Keratinocyte (primary cell): ENCODE measurements around the gene CCL22. TPM values are rescaled to one million over a fixed set of nuclear protein-coding genes. Genes with fewer than 3 reads are reported as not detected.

Experiments used
- DNase-seq: peaks from one replicate; pipeline ENCODE4 v3.0.0-alpha.2; 2011; ENCODE audit warnings: low read depth, missing footprints, low spot score
- FAIRE-seq: peaks from 2 replicates; lab custom pipeline; 2011; peaks lifted over from hg19 to GRCh38; lab: Jason Lieb, UNC
- H2AFZ ChIP-seq: 2 replicates; pipeline ENCODE4 v1.6.0; 2012; ENCODE audit warnings: low read length, control low read depth, inconsistent platforms; ENCODE audit not compliant: control insufficient read depth
- H3K27ac ChIP-seq: 2 replicates; pipeline ENCODE4 v1.5.1; 2011; ENCODE audit warnings: low read length; ENCODE audit not compliant: control insufficient read depth, insufficient read depth
- H3K27me3 ChIP-seq: 3 replicates; pipeline ENCODE4 v1.6.0; 2011; ENCODE audit warnings: low read length; ENCODE audit not compliant: control insufficient read depth, insufficient read depth; ENCODE audit errors: extremely low read depth
- H3K36me3 ChIP-seq, 2 experiments: 2 replicates in 1 of 2; 3 replicates in 1 of 2; pipeline ENCODE4 v1.5.1; 2011; ENCODE audit warnings: low read length in 2 of 2, mild to moderate bottlenecking in 1 of 2; ENCODE audit not compliant: control insufficient read depth in 2 of 2, insufficient read depth in 2 of 2; ENCODE audit errors: extremely low read depth in 1 of 2
- H3K4me1 ChIP-seq: 3 replicates; pipeline ENCODE4 v1.5.1; 2011; ENCODE audit warnings: low read length; ENCODE audit not compliant: control insufficient read depth, insufficient read depth; ENCODE audit errors: extremely low read depth
- H3K4me2 ChIP-seq: 3 replicates; pipeline ENCODE4 v1.6.0; 2011; ENCODE audit warnings: low read depth, low read length; ENCODE audit not compliant: control insufficient read depth, insufficient read depth; ENCODE audit errors: extremely low read depth
- H3K4me3 ChIP-seq, 3 experiments: fragments of 200-600 bp in 1 of 3; sonication (generic) in 1 of 3; 2 replicates in 2 of 3; 3 replicates in 1 of 3; pipeline ENCODE4 v1.5.1; 2011 to 2016; ENCODE audit warnings: low read length in 3 of 3, mild to moderate bottlenecking in 3 of 3, control low read depth in 2 of 3, inconsistent platforms in 1 of 3, low read depth in 1 of 3, mixed read lengths in 1 of 3, mixed run types in 1 of 3, moderate library complexity in 1 of 3; ENCODE audit not compliant: control insufficient read depth in 2 of 3, insufficient read depth in 2 of 3; ENCODE audit errors: extremely low read depth in 1 of 3
- H3K79me2 ChIP-seq: 2 replicates; pipeline ENCODE4 v1.6.0; 2012; ENCODE audit warnings: low read length; ENCODE audit not compliant: control insufficient read depth, insufficient read depth
- H3K9ac ChIP-seq: 3 replicates; pipeline ENCODE4 v1.6.0; 2011; ENCODE audit warnings: low read length; ENCODE audit not compliant: control insufficient read depth, insufficient read depth; ENCODE audit errors: extremely low read depth
- H3K9me1 ChIP-seq: 3 replicates; pipeline ENCODE4 v1.6.0; 2011; ENCODE audit warnings: low read length; ENCODE audit not compliant: control insufficient read depth, insufficient read depth; ENCODE audit errors: extremely low read depth
- H3K9me3 ChIP-seq: 2 replicates; pipeline ENCODE4 v1.5.1; 2012; ENCODE audit warnings: low read depth, low read length; ENCODE audit not compliant: control insufficient read depth
- H4K20me1 ChIP-seq: 3 replicates; pipeline ENCODE4 v1.6.0; 2011; ENCODE audit warnings: low read length; ENCODE audit not compliant: control insufficient read depth, insufficient read depth; ENCODE audit errors: extremely low read depth
- EZH2 ChIP-seq: IDR thresholded peaks from one replicate; pipeline ENCODE4 v1.6.1; 2012; ENCODE audit warnings: inconsistent platforms, mild to moderate bottlenecking, low read length, moderate library complexity
- dilution Hi-C: fragments of 300-500 bp; cut with MboI; formaldehyde crosslinking; loops from one replicate; pipeline ENCODE4 v1.7.0; 2020; ENCODE audit warnings: low sequenced_read_pairs; ENCODE audit not compliant: extremely low pct_ligation_motif_present
- polyA plus RNA-seq, 5 experiments: library from polyadenylated mRNA; depleted of rRNA in 3 of 5; stranded (reverse) in 3 of 5; stranded (forward) in 1 of 5; unstranded in 1 of 5; fragments of >200 nt; gene quantifications; 1 replicate in 1 of 5; 2 replicates in 3 of 5; 3 replicates in 1 of 5; pipeline versions ENCODE4 v1.2.1 to v1.2.3, GENCODE V29; 2011 to 2012; ENCODE audit warnings: missing spikeins in 2 of 5, low read depth in 1 of 5, low replicate concordance in 1 of 5
- TF ChIP-seq, protein P1 (sequence below), 3 experiments: IDR thresholded peaks in 1 of 3; conservative IDR thresholded peaks in 1 of 3; optimal IDR thresholded peaks in 1 of 3; 2 replicates in 2 of 3; 3 replicates in 1 of 3; pipeline versions ENCODE3 to v1.5.1; 2011; ENCODE audit warnings: low read length in 3 of 3, mild to moderate bottlenecking in 3 of 3, moderate library complexity in 2 of 3, control low read depth in 1 of 3, inconsistent platforms in 1 of 3; ENCODE audit not compliant: insufficient read depth in 2 of 3; ENCODE audit errors: extremely low read depth in 1 of 3

The CCL22 gene
- polyA plus RNA-seq, 1 donor (not counting 4 experiments of a cell fraction or from before 2014, with no cell fraction given), result not detected

DNA sequence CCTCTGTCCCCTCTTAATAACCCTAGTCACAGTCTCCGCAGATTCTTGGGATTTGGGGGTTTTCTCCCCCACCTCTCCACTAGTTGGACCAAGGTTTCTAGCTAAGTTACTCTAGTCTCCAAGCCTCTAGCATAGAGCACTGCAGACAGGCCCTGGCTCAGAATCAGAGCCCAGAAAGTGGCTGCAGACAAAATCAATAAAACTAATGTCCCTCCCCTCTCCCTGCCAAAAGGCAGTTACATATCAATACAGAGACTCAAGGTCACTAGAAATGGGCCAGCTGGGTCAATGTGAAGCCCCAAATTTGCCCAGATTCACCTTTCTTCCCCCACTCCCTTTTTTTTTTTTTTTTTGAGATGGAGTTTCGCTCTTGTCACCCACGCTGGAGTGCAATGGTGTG, 5.6 kb downstream of the CCL22 start:
- TF ChIP-seq EZH2, result no peak
- TF ChIP-seq, protein P1, sequence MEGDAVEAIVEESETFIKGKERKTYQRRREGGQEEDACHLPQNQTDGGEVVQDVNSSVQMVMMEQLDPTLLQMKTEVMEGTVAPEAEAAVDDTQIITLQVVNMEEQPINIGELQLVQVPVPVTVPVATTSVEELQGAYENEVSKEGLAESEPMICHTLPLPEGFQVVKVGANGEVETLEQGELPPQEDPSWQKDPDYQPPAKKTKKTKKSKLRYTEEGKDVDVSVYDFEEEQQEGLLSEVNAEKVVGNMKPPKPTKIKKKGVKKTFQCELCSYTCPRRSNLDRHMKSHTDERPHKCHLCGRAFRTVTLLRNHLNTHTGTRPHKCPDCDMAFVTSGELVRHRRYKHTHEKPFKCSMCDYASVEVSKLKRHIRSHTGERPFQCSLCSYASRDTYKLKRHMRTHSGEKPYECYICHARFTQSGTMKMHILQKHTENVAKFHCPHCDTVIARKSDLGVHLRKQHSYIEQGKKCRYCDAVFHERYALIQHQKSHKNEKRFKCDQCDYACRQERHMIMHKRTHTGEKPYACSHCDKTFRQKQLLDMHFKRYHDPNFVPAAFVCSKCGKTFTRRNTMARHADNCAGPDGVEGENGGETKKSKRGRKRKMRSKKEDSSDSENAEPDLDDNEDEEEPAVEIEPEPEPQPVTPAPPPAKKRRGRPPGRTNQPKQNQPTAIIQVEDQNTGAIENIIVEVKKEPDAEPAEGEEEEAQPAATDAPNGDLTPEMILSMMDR (optimal IDR thresholded peaks at IDR 0.05 in 1 of 3, IDR thresholded peaks at IDR 0.05 in 1 of 3, conservative IDR thresholded peaks at IDR 0.05 in 1 of 3; ENCODE audit: extremely low read depth in 1 of 3, insufficient read depth in 2 of 3, low read length in 3 of 3), result no peak
- no peaks in the 10 kb centered on the region for H3K36me3 ChIP-seq

DNA sequence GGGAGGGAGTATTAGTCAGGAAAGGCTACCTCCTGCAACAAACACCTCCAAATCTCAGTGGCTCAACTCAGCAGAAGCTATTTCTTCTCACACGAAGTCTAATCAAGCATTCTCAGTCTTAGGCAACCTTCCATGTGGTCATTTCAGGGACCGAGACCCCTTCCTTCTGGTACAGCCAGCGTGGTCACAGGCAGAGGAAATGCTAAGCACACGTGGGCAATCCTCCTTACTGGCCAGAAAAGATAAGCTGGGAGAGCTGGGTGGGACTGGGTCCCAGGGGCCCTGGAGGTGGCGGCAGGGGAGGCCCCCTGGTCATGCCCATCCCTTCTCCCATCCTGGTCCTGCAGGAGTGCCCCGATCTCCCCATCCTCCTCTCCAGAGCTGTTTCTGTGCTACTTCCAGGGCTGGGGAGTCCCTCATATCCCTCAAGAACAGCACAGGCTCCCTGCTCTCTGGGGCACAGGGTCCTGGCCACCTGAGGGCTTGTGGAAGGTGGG, 8.0 kb downstream of the CCL22 start:
- Histone ChIP-seq H3K9me3 (no peaks in the 10 kb centered on the region), H3K9me1 (no peaks in the 10 kb centered on the region), H3K36me3 (no peaks in the 10 kb centered on the region), H3K4me1 (no peaks in the 10 kb centered on the region), H3K27ac (no peak overlapping the region), H3K27me3 (peaks cover 8% of the 10 kb centered on the region), H2AFZ (no peak overlapping the region), H3K79me2 (no peaks in the 10 kb centered on the region), H4K20me1 (no peaks in the 10 kb centered on the region), H3K4me3 (no peak overlapping the region), H3K9ac (no peak overlapping the region), H3K4me2 (no peak overlapping the region)
- FAIRE-seq, result no peak
- dilution Hi-C loops, result no loop called here
- TF ChIP-seq EZH2, result no peak
- no peak for DNase-seq

More for the DNA sequence above, 5.6 kb downstream of the CCL22 start:
- Histone ChIP-seq H3K9ac (no peak overlapping the region), H3K9me3 (no peaks in the 10 kb centered on the region), H3K4me3 (no peak overlapping the region), H3K27ac (no peak overlapping the region), H2AFZ (no peak overlapping the region), H4K20me1 (no peaks in the 10 kb centered on the region), H3K4me2 (no peak overlapping the region), H3K79me2 (no peaks in the 10 kb centered on the region), H3K4me1 (no peaks in the 10 kb centered on the region), H3K9me1 (no peaks in the 10 kb centered on the region), H3K27me3 (peaks cover 8% of the 10 kb centered on the region)
- DNase-seq (no peak), FAIRE-seq (no peak)
- dilution Hi-C loops, result no loop called here
